HCT116 (cell line): Measurements from ENCODE around the gene CNKSR3.

Experiments used
- EGR1 ChIP-seq: IDR thresholded peaks from 2 replicates; pipeline ENCODE4 v1.6.1; 2012; ENCODE audit warnings: low read depth
- EZH2 ChIP-seq: fragments of 200-600 bp; sonication (generic); IDR thresholded peaks from 2 replicates; pipeline ENCODE4 v1.6.1; 2017; ENCODE audit warnings: antibody characterized with exemption, mixed run types
- POLR2A ChIP-seq: IDR thresholded peaks from 2 replicates; pipeline ENCODE4 v1.7.0; 2011; ENCODE audit warnings: borderline replicate concordance; ENCODE audit not compliant: insufficient read depth, insufficient read length; ENCODE audit errors: extremely low read depth
- POLR2AphosphoS5 ChIP-seq: IDR thresholded peaks from 2 replicates; pipeline ENCODE4 v1.6.1; 2011; ENCODE audit warnings: mild to moderate bottlenecking, low read depth, low read length, moderate library complexity
- SP1 ChIP-seq: IDR thresholded peaks from 2 replicates; pipeline ENCODE4 v1.6.1; 2012; ENCODE audit warnings: low read depth
- TF ChIP-seq, protein P1 (sequence below): IDR thresholded peaks from 2 replicates; pipeline ENCODE4 v1.6.1; 2012; ENCODE audit warnings: low read depth
- TF ChIP-seq, protein P2 (sequence below): IDR thresholded peaks from 2 replicates; pipeline ENCODE4 v1.6.1; 2012
- TF ChIP-seq, protein P3 (sequence below), 3 experiments: fragments of 200-600 bp in 1 of 3; sonication (generic) in 1 of 3; IDR thresholded peaks in 2 of 3; conservative IDR thresholded peaks in 1 of 3; 2 replicates each; pipeline ENCODE4 v1.5.1; 2012 to 2017; ENCODE audit warnings: low read depth in 2 of 3, low read length in 2 of 3, antibody characterized with exemption in 1 of 3, borderline replicate concordance in 1 of 3, control low read depth in 1 of 3, mild to moderate bottlenecking in 1 of 3, mixed read lengths in 1 of 3, mixed run types in 1 of 3, moderate library complexity in 1 of 3; ENCODE audit not compliant: insufficient read depth in 1 of 3

DNA sequence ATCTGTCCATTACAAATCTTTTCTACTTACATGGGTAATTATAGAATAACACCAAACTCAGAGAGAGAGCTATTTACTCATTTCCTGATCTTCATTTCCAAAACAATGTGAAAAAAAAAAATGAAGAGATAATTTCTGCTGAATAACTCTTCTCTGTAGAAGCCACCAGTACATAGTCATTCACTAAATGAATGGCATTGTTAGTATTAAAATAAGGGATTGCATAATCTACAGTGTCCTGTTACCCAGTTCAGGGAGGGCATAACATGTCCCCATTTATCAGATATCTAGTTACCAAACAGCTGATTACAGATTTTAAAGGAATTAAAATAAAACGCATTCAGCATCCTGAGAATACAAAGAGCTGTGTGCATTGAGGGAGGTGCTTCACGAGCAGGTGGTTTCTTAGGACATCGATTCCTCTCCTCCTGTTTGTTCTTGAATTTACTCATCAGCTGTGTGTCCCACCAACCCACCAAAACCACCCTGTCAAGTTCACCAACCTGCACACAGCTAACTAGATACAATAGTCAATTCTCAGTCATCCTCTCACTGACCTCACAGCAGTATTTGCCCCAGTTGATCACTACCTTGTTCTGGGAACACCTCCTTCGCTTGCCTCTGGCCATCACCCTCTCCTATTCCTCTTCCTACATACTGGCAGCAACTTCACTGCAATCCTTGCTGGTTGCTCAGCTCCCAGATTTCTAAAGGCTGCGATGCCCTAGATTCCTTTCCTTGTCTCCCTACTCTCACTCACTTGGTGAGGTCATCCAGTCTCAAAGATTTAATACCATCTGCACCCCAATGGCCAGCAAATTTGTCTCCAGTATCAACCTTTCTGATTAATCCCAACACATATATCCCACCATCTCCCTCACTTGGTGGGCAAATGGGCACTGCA, 18.7 kb downstream of the CNKSR3 start:
- TF ChIP-seq POLR2A (no peak), EGR1 (no peak), POLR2AphosphoS5 (no peak), SP1 (no peak), EZH2 (no peak)
- TF ChIP-seq, protein P1, sequence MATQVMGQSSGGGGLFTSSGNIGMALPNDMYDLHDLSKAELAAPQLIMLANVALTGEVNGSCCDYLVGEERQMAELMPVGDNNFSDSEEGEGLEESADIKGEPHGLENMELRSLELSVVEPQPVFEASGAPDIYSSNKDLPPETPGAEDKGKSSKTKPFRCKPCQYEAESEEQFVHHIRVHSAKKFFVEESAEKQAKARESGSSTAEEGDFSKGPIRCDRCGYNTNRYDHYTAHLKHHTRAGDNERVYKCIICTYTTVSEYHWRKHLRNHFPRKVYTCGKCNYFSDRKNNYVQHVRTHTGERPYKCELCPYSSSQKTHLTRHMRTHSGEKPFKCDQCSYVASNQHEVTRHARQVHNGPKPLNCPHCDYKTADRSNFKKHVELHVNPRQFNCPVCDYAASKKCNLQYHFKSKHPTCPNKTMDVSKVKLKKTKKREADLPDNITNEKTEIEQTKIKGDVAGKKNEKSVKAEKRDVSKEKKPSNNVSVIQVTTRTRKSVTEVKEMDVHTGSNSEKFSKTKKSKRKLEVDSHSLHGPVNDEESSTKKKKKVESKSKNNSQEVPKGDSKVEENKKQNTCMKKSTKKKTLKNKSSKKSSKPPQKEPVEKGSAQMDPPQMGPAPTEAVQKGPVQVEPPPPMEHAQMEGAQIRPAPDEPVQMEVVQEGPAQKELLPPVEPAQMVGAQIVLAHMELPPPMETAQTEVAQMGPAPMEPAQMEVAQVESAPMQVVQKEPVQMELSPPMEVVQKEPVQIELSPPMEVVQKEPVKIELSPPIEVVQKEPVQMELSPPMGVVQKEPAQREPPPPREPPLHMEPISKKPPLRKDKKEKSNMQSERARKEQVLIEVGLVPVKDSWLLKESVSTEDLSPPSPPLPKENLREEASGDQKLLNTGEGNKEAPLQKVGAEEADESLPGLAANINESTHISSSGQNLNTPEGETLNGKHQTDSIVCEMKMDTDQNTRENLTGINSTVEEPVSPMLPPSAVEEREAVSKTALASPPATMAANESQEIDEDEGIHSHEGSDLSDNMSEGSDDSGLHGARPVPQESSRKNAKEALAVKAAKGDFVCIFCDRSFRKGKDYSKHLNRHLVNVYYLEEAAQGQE, result no peak
- TF ChIP-seq, protein P2, sequence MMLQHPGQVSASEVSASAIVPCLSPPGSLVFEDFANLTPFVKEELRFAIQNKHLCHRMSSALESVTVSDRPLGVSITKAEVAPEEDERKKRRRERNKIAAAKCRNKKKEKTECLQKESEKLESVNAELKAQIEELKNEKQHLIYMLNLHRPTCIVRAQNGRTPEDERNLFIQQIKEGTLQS, result no peak
- TF ChIP-seq, protein P3, sequence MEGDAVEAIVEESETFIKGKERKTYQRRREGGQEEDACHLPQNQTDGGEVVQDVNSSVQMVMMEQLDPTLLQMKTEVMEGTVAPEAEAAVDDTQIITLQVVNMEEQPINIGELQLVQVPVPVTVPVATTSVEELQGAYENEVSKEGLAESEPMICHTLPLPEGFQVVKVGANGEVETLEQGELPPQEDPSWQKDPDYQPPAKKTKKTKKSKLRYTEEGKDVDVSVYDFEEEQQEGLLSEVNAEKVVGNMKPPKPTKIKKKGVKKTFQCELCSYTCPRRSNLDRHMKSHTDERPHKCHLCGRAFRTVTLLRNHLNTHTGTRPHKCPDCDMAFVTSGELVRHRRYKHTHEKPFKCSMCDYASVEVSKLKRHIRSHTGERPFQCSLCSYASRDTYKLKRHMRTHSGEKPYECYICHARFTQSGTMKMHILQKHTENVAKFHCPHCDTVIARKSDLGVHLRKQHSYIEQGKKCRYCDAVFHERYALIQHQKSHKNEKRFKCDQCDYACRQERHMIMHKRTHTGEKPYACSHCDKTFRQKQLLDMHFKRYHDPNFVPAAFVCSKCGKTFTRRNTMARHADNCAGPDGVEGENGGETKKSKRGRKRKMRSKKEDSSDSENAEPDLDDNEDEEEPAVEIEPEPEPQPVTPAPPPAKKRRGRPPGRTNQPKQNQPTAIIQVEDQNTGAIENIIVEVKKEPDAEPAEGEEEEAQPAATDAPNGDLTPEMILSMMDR (IDR thresholded peaks at IDR 0.05 in 2 of 3, conservative IDR thresholded peaks at IDR 0.05 in 1 of 3; ENCODE audit: borderline replicate concordance in 1 of 3, insufficient read depth in 1 of 3, low read depth in 2 of 3, low read length in 2 of 3), result no peak
